Neural progenitor cell (in vitro differentiated cells): Measurements from ENCODE around the gene ARHGAP40. TPM values are rescaled to one million over a fixed set of nuclear protein-coding genes. Genes with fewer than 3 reads are reported as not detected.

Source experiments
- DNase-seq: peaks from one replicate; pipeline ENCODE4 v3.0.0-alpha.2; 2016; ENCODE audit warnings: low spot score
- H2AFZ ChIP-seq: fragments of 200-600 bp; sonication (generic); replicated peaks from 2 replicates; pipeline ENCODE4 v1.6.1; 2016; ENCODE audit warnings: antibody characterized with exemption
- H3F3A ChIP-seq: fragments of 200-600 bp; sonication (generic); 2 replicates; pipeline ENCODE4 v1.6.1; 2016; ENCODE audit warnings: antibody characterized with exemption, low read depth
- H3K27ac ChIP-seq: fragments of 200-600 bp; sonication (generic); 2 replicates; pipeline ENCODE4 v1.5.1; 2016; ENCODE audit warnings: mild to moderate bottlenecking
- H3K27me3 ChIP-seq: fragments of 200-600 bp; sonication (generic); 2 replicates; pipeline ENCODE4 v1.6.1; 2016; ENCODE audit warnings: mild to moderate bottlenecking, moderate library complexity
- H3K36me3 ChIP-seq: fragments of 200-600 bp; sonication (generic); 2 replicates; pipeline ENCODE4 v1.5.1; 2016
- H3K4me1 ChIP-seq: fragments of 200-600 bp; sonication (generic); 2 replicates; pipeline ENCODE4 v1.6.1; 2016; ENCODE audit warnings: mixed run types
- H3K4me2 ChIP-seq: fragments of 200-600 bp; sonication (generic); 2 replicates; pipeline ENCODE4 v1.6.1; 2016
- H3K4me3 ChIP-seq: fragments of 200-600 bp; sonication (generic); 2 replicates; pipeline ENCODE4 v1.5.1; 2016
- H3K79me2 ChIP-seq: fragments of 200-600 bp; sonication (generic); 2 replicates; pipeline ENCODE4 v1.6.1; 2016; ENCODE audit warnings: low read depth
- H3K9ac ChIP-seq: fragments of 200-600 bp; sonication (generic); 2 replicates; pipeline ENCODE4 v1.6.1; 2016
- H3K9me3 ChIP-seq: fragments of 200-600 bp; sonication (generic); 2 replicates; pipeline ENCODE4 v1.5.1; 2016; ENCODE audit warnings: low read depth
- H4K20me1 ChIP-seq: fragments of 200-600 bp; sonication (generic); 2 replicates; pipeline ENCODE4 v1.6.1; 2016; ENCODE audit warnings: low read depth
- H3K27ac Mint-ChIP-seq: 3 replicates; pipeline ENCODE4 v1.8.0; 2021; ENCODE audit warnings: mixed read lengths
- H3K27me3 Mint-ChIP-seq: 2 replicates; pipeline ENCODE4 v1.8.0; 2022; ENCODE audit warnings: low read depth, mild to moderate bottlenecking, inconsistent platforms, moderate library complexity, mixed read lengths; ENCODE audit not compliant: insufficient read depth
- H3K36me3 Mint-ChIP-seq: 3 replicates; pipeline ENCODE4 v1.8.0; 2021; ENCODE audit warnings: mixed read lengths
- H3K4me1 Mint-ChIP-seq: 3 replicates; pipeline ENCODE4 v1.8.0; 2021; ENCODE audit warnings: mixed read lengths
- H3K4me3 Mint-ChIP-seq: 3 replicates; pipeline ENCODE4 v1.8.0; 2021; ENCODE audit warnings: mild to moderate bottlenecking, moderate library complexity, mixed read lengths
- H3K9me3 Mint-ChIP-seq: 3 replicates; pipeline ENCODE4 v1.8.0; 2020; ENCODE audit warnings: mixed read lengths
- EZH2 ChIP-seq: fragments of 200-600 bp; sonication (generic); IDR thresholded peaks from 2 replicates; pipeline ENCODE4 v1.6.1; 2017; ENCODE audit warnings: antibody characterized with exemption, mild to moderate bottlenecking, moderate library complexity
- EZH2phosphoT487 ChIP-seq: fragments of 200-600 bp; sonication (generic); IDR thresholded peaks from 2 replicates; pipeline ENCODE4 v1.6.1; 2017; ENCODE audit warnings: antibody characterized with exemption
- total RNA-seq: library from RNA; depleted of rRNA; stranded (reverse); fragments of >200 nt; gene quantifications from 2 replicates; pipeline ENCODE4 v1.2.3, GENCODE V29; 2015; ENCODE audit warnings: low replicate concordance
- TF ChIP-seq, protein P1 (sequence below): fragments of 200-600 bp; sonication (generic); IDR thresholded peaks from 2 replicates; pipeline ENCODE4 v1.5.1; 2017; ENCODE audit warnings: antibody characterized with exemption, mild to moderate bottlenecking

The ARHGAP40 gene
- total RNA-seq, 1 donor from 2014 or later = not detected

DNA sequence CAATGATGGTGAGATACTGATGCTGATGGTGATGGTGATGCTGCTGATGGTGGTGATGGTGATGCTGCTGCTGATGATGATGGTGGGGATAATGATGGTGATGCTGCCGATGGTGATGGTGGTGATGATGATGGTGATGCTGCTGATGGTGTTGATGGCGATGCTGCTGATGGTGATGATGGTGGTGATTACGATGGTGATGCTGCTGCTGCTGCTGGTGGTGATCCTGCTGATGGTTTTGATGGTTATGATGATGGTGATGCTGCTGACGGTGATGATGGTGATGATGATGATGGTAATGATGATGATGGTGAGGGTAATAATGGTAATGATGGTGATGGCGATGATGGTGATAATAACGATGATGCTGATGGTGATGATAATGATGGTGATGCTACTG lies 50.0 kb downstream of the ARHGAP40 start:
- no peaks in the 10 kb centered on the region for H3K9me3 Mint-ChIP-seq
- no peaks in the 10 kb centered on the region for H3K4me1 ChIP-seq
- peaks cover 28% of the 10 kb centered on the region for H3K27me3 Mint-ChIP-seq

DNA sequence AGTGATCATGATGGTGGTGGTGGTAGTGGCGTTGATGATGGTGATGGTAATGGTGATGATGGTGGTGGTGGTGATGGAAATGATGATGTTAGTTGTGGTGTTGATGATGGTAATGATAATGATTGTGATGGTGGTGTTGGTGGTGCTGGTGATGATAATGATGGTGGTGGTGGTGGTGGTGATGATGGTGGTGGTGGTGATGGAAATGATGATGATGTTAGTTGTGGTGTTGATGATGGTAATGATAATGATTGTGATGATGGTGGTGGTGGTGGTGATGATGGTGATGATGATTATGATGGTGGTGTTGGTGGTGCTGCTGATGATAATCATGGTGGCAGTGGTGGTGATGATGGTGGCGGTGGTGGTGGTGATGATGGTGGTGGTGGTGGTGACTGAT lies 51.4 kb downstream of the ARHGAP40 start:
- Histone ChIP-seq H3K4me3 (no peak overlapping the region), H3K27me3 (peaks cover 79% of the 10 kb centered on the region), H3K79me2 (no peaks in the 10 kb centered on the region), H4K20me1 (no peaks in the 10 kb centered on the region), H3K4me1 (no peaks in the 10 kb centered on the region), H3F3A (no peaks in the 10 kb centered on the region), H3K9me3 (no peaks in the 10 kb centered on the region), H3K9ac (no peak overlapping the region), H3K27ac (no peak overlapping the region), H3K4me2 (no peak overlapping the region), H2AFZ (no peak overlapping the region), H3K36me3 (no peaks in the 10 kb centered on the region)
- no peak for DNase-seq
- TF ChIP-seq EZH2 (no peak), EZH2phosphoT487 (no peak)
- TF ChIP-seq, protein P1, sequence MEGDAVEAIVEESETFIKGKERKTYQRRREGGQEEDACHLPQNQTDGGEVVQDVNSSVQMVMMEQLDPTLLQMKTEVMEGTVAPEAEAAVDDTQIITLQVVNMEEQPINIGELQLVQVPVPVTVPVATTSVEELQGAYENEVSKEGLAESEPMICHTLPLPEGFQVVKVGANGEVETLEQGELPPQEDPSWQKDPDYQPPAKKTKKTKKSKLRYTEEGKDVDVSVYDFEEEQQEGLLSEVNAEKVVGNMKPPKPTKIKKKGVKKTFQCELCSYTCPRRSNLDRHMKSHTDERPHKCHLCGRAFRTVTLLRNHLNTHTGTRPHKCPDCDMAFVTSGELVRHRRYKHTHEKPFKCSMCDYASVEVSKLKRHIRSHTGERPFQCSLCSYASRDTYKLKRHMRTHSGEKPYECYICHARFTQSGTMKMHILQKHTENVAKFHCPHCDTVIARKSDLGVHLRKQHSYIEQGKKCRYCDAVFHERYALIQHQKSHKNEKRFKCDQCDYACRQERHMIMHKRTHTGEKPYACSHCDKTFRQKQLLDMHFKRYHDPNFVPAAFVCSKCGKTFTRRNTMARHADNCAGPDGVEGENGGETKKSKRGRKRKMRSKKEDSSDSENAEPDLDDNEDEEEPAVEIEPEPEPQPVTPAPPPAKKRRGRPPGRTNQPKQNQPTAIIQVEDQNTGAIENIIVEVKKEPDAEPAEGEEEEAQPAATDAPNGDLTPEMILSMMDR = no peak
- Mint-ChIP-seq H3K27ac (no peak overlapping the region), H3K9me3 (no peaks in the 10 kb centered on the region), H3K27me3 (peaks cover 21% of the 10 kb centered on the region), H3K4me3 (peak overlapping the region; percentile 0), H3K4me1 (no peaks in the 10 kb centered on the region), H3K36me3 (no peaks in the 10 kb centered on the region)

More for the DNA sequence above, 50.0 kb downstream of the ARHGAP40 start:
- no peaks in the 10 kb centered on the region for H3K9me3 ChIP-seq
- Mint-ChIP-seq H3K4me3 (no peak overlapping the region), H3K4me1 (peaks cover 3% of the 10 kb centered on the region), H3K36me3 (no peaks in the 10 kb centered on the region), H3K27ac (no peak overlapping the region)
- peaks cover 79% of the 10 kb centered on the region for H3K27me3 ChIP-seq
- no peaks in the 10 kb centered on the region for H4K20me1 ChIP-seq
- H3K79me2 ChIP-seq = no peaks in the 10 kb centered on the region
- TF ChIP-seq EZH2 = no peak
- no peak for TF ChIP-seq EZH2phosphoT487
- TF ChIP-seq, protein P1 = no peak
- H3K36me3 ChIP-seq = no peaks in the 10 kb centered on the region
- no peaks in the 10 kb centered on the region for H3F3A ChIP-seq
- H3K4me2 ChIP-seq = no peak overlapping the region
- no peak overlapping the region for H2AFZ ChIP-seq
- H3K4me3 ChIP-seq = no peak overlapping the region
- H3K9ac ChIP-seq = no peak overlapping the region
- no peak overlapping the region for H3K27ac ChIP-seq
- DNase-seq = no peak

GRCh38 chr20:38657390-38657789 lies 55.8 kb downstream of the ARHGAP40 start:
- TF ChIP-seq EZH2phosphoT487 = no peak
- TF ChIP-seq EZH2 = no peak
- TF ChIP-seq, protein P1 = no peak
- Histone ChIP-seq H3K4me3 (no peak overlapping the region), H2AFZ (no peak overlapping the region), H3K27me3 (peaks cover 43% of the 10 kb centered on the region), H3K4me2 (no peak overlapping the region), H3K79me2 (no peaks in the 10 kb centered on the region), H4K20me1 (peaks cover 4% of the 10 kb centered on the region), H3K36me3 (no peaks in the 10 kb centered on the region), H3K9ac (no peak overlapping the region), H3K9me3 (no peaks in the 10 kb centered on the region), H3K27ac (no peak overlapping the region), H3F3A (no peaks in the 10 kb centered on the region), H3K4me1 (peaks cover 12% of the 10 kb centered on the region)
- Mint-ChIP-seq H3K4me1 (peaks cover 6% of the 10 kb centered on the region), H3K9me3 (no peaks in the 10 kb centered on the region), H3K27me3 (peaks cover 20% of the 10 kb centered on the region), H3K4me3 (no peak overlapping the region), H3K27ac (no peak overlapping the region), H3K36me3 (no peaks in the 10 kb centered on the region)
- no peak for DNase-seq
